Mesenchymal stem cell (in vitro differentiated cells and primary cell): ENCODE results near the gene PAOX.

ENCODE experiments used
- DNase-seq: peaks from one replicate; pipeline ENCODE4 v3.0.0-alpha.2; 2013
- H2AFZ ChIP-seq: one replicate; pipeline ENCODE4 v1.6.1; 2013; ENCODE audit warnings: low read depth, mild to moderate bottlenecking, control low read depth, inconsistent platforms, low read length, moderate library complexity
- H2AK5ac ChIP-seq: 2 replicates; pipeline ENCODE4 v1.6.1; 2013; ENCODE audit warnings: low read length, moderate library complexity, mild to moderate bottlenecking, inconsistent platforms; ENCODE audit not compliant: severe bottlenecking
- H2BK120ac ChIP-seq: one replicate; pipeline ENCODE4 v1.6.1; 2013; ENCODE audit warnings: low read depth, mild to moderate bottlenecking, inconsistent platforms, low read length, moderate library complexity
- H2BK12ac ChIP-seq, 2 experiments: one replicate each; pipeline ENCODE4 v1.6.1; 2013; ENCODE audit warnings: inconsistent platforms in 2 of 2, low read length in 2 of 2, mild to moderate bottlenecking in 2 of 2, moderate library complexity in 2 of 2, control low read depth in 1 of 2
- H2BK15ac ChIP-seq: one replicate; pipeline ENCODE4 v1.6.1; 2013; ENCODE audit warnings: mild to moderate bottlenecking, low read depth, inconsistent platforms; ENCODE audit not compliant: poor library complexity, severe bottlenecking
- H2BK5ac ChIP-seq: 2 replicates; pipeline ENCODE4 v1.6.1; 2013; ENCODE audit warnings: low read depth, mild to moderate bottlenecking, low read length, control low read depth, inconsistent platforms; ENCODE audit not compliant: poor library complexity, severe bottlenecking
- H3K14ac ChIP-seq, 2 experiments: one replicate each; pipeline ENCODE4 v1.6.1; 2013; ENCODE audit warnings: inconsistent platforms in 2 of 2, low read length in 2 of 2, control low read depth in 1 of 2, mild to moderate bottlenecking in 1 of 2, moderate library complexity in 1 of 2
- H3K18ac ChIP-seq, 2 experiments: one replicate each; pipeline ENCODE4 v1.6.1; 2013; ENCODE audit warnings: inconsistent platforms in 2 of 2, low read length in 2 of 2, control low read depth in 1 of 2, low read depth in 1 of 2, mild to moderate bottlenecking in 1 of 2
- H3K23ac ChIP-seq, 2 experiments: one replicate each; pipeline ENCODE4 v1.6.1; 2013; ENCODE audit warnings: inconsistent platforms in 2 of 2, low read length in 2 of 2, mild to moderate bottlenecking in 2 of 2, moderate library complexity in 2 of 2, control low read depth in 1 of 2
- H3K27ac ChIP-seq: 2 replicates; pipeline ENCODE4 v1.5.1; 2013; ENCODE audit warnings: mild to moderate bottlenecking, moderate library complexity, low read length, control low read depth, inconsistent platforms; ENCODE audit not compliant: poor library complexity, severe bottlenecking
- H3K27me3 ChIP-seq, 2 experiments: 2 replicates each; pipeline versions ENCODE4 v1.6.1 to v1.7.0; 2013; ENCODE audit warnings: low read length in 2 of 2, mild to moderate bottlenecking in 2 of 2, moderate library complexity in 2 of 2, control low read depth in 1 of 2, inconsistent platforms in 1 of 2; ENCODE audit not compliant: control insufficient read depth in 1 of 2, insufficient read depth in 1 of 2
- H3K36me3 ChIP-seq, 2 experiments: 2 replicates each; pipeline versions ENCODE4 v1.6.1 to v1.7.0; 2013; ENCODE audit warnings: low read length in 2 of 2, control low read depth in 1 of 2, inconsistent platforms in 1 of 2, low read depth in 1 of 2, mild to moderate bottlenecking in 1 of 2; ENCODE audit not compliant: insufficient read depth in 2 of 2, control insufficient read depth in 1 of 2
- H3K4ac ChIP-seq, 2 experiments: one replicate each; pipeline ENCODE4 v1.6.1; 2013; ENCODE audit warnings: inconsistent platforms in 2 of 2, low read length in 2 of 2, mild to moderate bottlenecking in 2 of 2, moderate library complexity in 2 of 2, control low read depth in 1 of 2, low read depth in 1 of 2
- H3K4me1 ChIP-seq: 2 replicates; pipeline ENCODE4 v1.6.1; 2013; ENCODE audit warnings: low read depth, low read length, control low read depth; ENCODE audit not compliant: control insufficient read depth, insufficient read depth
- H3K4me2 ChIP-seq: 2 replicates; pipeline ENCODE4 v1.6.1; 2013; ENCODE audit warnings: low read length, mild to moderate bottlenecking, inconsistent platforms; ENCODE audit not compliant: poor library complexity, severe bottlenecking
- H3K4me3 ChIP-seq, 2 experiments: 2 replicates each; pipeline versions ENCODE4 v1.5.1 to v1.7.0; 2013; ENCODE audit warnings: low read length in 2 of 2, mild to moderate bottlenecking in 2 of 2, control low read depth in 1 of 2, low read depth in 1 of 2; ENCODE audit not compliant: insufficient read depth in 1 of 2
- H3K79me1 ChIP-seq: replicated peaks from 2 replicates; pipeline ENCODE4 v1.6.1; 2013; ENCODE audit warnings: mild to moderate bottlenecking, control low read depth, low read length, inconsistent platforms; ENCODE audit not compliant: poor library complexity, severe bottlenecking
- H3K9ac ChIP-seq: 2 replicates; pipeline ENCODE4 v1.7.0; 2013; ENCODE audit warnings: mild to moderate bottlenecking, low read length, moderate library complexity
- H3K9me3 ChIP-seq: 2 replicates; pipeline ENCODE4 v1.7.0; 2013; ENCODE audit warnings: mild to moderate bottlenecking, low read length; ENCODE audit not compliant: control insufficient read depth
- H4K8ac ChIP-seq: one replicate; pipeline ENCODE4 v1.6.1; 2013; ENCODE audit warnings: inconsistent platforms, mild to moderate bottlenecking, low read length, moderate library complexity
- H4K91ac ChIP-seq: one replicate; pipeline ENCODE4 v1.6.1; 2013; ENCODE audit warnings: mild to moderate bottlenecking, low read length, inconsistent platforms
- WGBS: methylation state at CpG from one replicate; pipeline ENCODE4 v1.1.7; 2013; ENCODE audit warnings: mixed read lengths; 5-methylcytosine and 5-hydroxymethylcytosine counted together

PAOX gene

DNA sequence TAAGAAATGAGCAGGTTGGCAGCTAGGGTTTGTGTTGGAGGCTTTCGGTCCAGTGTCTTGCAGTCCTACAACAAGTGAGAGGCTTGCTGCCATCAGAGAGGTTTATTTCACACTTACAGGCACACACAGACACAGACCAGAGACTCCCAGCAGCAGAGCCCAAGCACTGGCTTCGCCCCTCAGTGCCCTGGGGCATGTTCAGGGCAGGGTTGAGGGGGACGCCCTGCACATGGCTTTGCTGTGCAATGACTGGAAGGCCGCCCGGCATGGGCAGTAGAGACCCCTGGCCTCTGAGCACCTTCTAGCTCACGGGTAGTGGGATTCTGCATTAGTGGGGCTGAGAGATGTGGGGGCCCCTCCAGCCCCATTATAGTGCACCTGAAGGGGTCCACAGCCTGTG is 41.5 kb downstream of the PAOX start:
- H2BK5ac ChIP-seq: no peak overlapping the region
- no peak overlapping the region for H2AFZ ChIP-seq
- H3K18ac ChIP-seq: no peak overlapping the region
- H3K9ac ChIP-seq: no peak overlapping the region
- no peak overlapping the region for H4K91ac ChIP-seq
- no peak overlapping the region for H3K4me3 ChIP-seq
- peaks cover 40 to 55% of the 10 kb centered on the region in 2 experiments for H3K36me3 ChIP-seq
- peaks cover 27% of the 10 kb centered on the region for H3K79me1 ChIP-seq
- H3K4me2 ChIP-seq: no peak overlapping the region
- H2BK15ac ChIP-seq: no peak overlapping the region
- H2BK120ac ChIP-seq: no peak overlapping the region
- no peaks in the 10 kb centered on the region for H3K9me3 ChIP-seq
- no peak overlapping the region for H2BK12ac ChIP-seq
- no peak overlapping the region for H3K23ac ChIP-seq
- no peak for DNase-seq
- H3K27me3 ChIP-seq: peaks cover 0 to 4% of the 10 kb centered on the region in 2 experiments
- H3K14ac ChIP-seq: no peak overlapping the region
- no peak overlapping the region for H2AK5ac ChIP-seq
- no peak overlapping the region for H3K27ac ChIP-seq
- peaks cover 20% of the 10 kb centered on the region for H3K4me1 ChIP-seq
- WGBS: 82% methylated on average over 6 of the region's 6 CpGs
- no peak overlapping the region for H3K4ac ChIP-seq
- no peak overlapping the region for H4K8ac ChIP-seq

DNA sequence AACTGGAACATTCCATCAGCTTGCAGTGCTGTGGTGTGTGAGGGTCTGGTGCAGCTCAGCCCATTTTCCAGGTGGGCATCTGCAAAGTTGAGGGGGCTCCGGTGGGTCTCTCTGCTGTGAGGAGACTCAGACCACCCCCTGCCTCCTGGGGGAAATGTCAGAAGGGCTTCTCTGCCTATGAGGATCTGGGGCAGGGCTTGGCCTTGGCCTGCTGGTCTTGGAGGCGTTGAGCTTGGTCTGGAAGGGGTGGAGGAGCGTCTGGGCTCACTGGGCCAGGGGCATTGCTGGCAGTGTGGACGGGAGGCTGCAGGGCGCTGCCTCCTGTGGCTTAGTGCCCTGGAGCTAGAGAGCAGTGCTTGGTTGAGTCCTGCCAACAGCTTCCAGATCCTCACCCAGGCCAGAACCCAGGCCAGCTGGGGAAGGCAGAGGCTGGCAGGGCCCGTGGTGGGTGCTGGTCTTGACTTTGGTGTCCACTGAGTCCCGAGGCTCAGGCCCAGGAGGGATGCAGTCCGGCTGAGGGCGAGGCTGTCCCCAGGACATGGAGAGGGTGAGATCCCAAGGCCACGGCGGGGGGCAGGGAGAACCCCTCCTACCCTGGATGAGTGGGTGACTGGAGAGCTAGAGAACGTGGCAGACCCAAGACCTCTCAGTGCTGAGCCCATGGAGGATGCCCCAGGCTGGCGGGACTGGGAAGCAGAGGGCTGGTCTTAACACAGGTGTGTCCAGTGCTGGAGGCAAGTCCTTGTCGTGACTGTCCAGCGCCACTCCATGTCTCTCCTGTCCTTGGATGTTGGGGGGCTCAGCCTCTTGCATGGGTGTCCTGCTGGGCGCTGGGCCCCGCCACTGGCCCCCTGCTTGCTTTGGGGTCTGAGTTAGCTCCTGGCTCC is 42.5 kb downstream of the PAOX start:
- Histone ChIP-seq H2BK5ac (no peak overlapping the region), H2BK15ac (no peak overlapping the region), H3K79me1 (peaks cover 26% of the 10 kb centered on the region), H3K4me1 (peaks cover 20% of the 10 kb centered on the region), H3K18ac (no peak overlapping the region), H3K4ac (no peak overlapping the region), H2BK120ac (no peak overlapping the region), H2BK12ac (no peak overlapping the region), H2AK5ac (no peak overlapping the region), H3K4me2 (no peak overlapping the region), H2AFZ (no peak overlapping the region), H3K27ac (no peak overlapping the region), H3K14ac (no peak overlapping the region), H3K4me3 (no peak overlapping the region), H3K9ac (no peak overlapping the region), H3K27me3 (peaks cover 0 to 4% of the 10 kb centered on the region in 2 experiments), H4K91ac (peak overlapping the region; percentile 11), H4K8ac (no peak overlapping the region), H3K36me3 (peaks cover 36 to 51% of the 10 kb centered on the region in 2 experiments), H3K23ac (no peak overlapping the region), H3K9me3 (no peaks in the 10 kb centered on the region)
- no peak for DNase-seq
- 95% methylated on average over 16 of the region's 17 CpGs for WGBS

DNA sequence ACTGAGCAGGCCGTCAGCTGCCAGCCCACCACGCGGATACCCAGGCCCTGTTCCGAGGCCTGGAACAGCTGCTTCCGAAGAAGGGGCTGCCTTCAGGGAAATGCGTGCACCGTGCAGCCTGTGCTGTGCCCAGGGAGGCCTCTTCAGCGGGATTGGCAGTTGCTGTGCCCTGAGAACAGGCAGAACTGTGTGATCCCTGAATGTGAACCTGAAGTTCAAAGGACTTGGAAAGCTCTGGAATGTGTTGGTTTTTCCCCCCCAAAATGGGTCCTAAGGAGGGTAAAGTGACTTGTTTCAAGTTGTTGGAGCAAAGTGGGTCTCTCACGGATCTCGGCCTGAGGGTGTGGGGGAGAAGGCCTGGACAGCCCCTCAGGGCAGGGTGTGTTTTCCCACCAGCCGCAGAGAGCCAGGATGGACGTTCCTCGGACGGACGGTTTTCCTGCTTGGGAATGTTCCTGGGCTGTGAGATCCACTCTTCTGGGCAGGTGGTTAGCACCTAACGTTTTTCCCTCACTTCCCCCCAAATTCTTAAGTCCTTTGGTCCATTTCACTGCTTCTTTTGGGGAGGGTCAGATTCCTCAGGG is 43.3 kb downstream of the PAOX start:
- H3K27ac ChIP-seq: no peak overlapping the region

More for the DNA sequence above, 43.3 kb downstream of the PAOX start:
- Histone ChIP-seq H2BK120ac (no peak overlapping the region), H3K4ac (no peak overlapping the region), H3K27me3 (peaks cover 0 to 4% of the 10 kb centered on the region in 2 experiments), H3K4me2 (no peak overlapping the region), H2BK5ac (no peak overlapping the region), H3K9ac (no peak overlapping the region), H2BK15ac (no peak overlapping the region), H3K79me1 (peaks cover 26% of the 10 kb centered on the region), H3K4me1 (peaks cover 20% of the 10 kb centered on the region), H3K14ac (no peak overlapping the region), H2AFZ (no peak overlapping the region), H4K8ac (no peak overlapping the region), H2AK5ac (no peak overlapping the region), H3K4me3 (no peak overlapping the region), H2BK12ac (no peak overlapping the region), H3K9me3 (no peaks in the 10 kb centered on the region), H3K23ac (no peak overlapping the region), H4K91ac (no peak overlapping the region), H3K18ac (no peak overlapping the region), H3K36me3 (peaks cover 36 to 51% of the 10 kb centered on the region in 2 experiments)
- DNase-seq: no peak
- 84% methylated on average over 16 of the region's 16 CpGs for WGBS
